Natural killer cell (primary cell): ENCODE measurements around the gene SF3B6. TPM values are rescaled to one million over a fixed set of nuclear protein-coding genes. Genes with fewer than 3 reads are reported as not detected.

Source experiments
- ATAC-seq, 3 donors: fragments of 150-1000 bp in 2 of 3; fragments of 200-7000 bp in 1 of 3; cut with Tn5 transposase; 1 replicate in 1 of 3; 2 replicates in 2 of 3; pipeline ENCODE4 v1.10.0; 2021; ENCODE audit warnings: mild to moderate bottlenecking in 2 of 3, moderate library complexity in 2 of 3
- DNase-seq, 2 donors: peaks; one replicate each; pipeline versions ENCODE4 v3.0.0 to v3.0.0-alpha.2; 2013 to 2021; ENCODE audit warnings: mixed read lengths in 1 of 2
- H3K27ac ChIP-seq: one replicate; pipeline ENCODE4 v1.5.1; 2013; ENCODE audit warnings: mild to moderate bottlenecking, low read length
- H3K27me3 ChIP-seq: one replicate; pipeline ENCODE4 v1.6.1; 2013; ENCODE audit warnings: low read length; ENCODE audit not compliant: control insufficient read depth, insufficient read depth
- H3K36me3 ChIP-seq: one replicate; pipeline ENCODE4 v1.6.1; 2013; ENCODE audit warnings: low read length; ENCODE audit not compliant: control insufficient read depth, insufficient read depth
- H3K4me1 ChIP-seq: one replicate; pipeline ENCODE4 v1.6.1; 2013; ENCODE audit warnings: low read length; ENCODE audit not compliant: control insufficient read depth, insufficient read depth
- H3K4me3 ChIP-seq: one replicate; pipeline ENCODE4 v1.5.1; 2013; ENCODE audit warnings: low read length
- H3K9me3 ChIP-seq: one replicate; pipeline ENCODE4 v1.6.1; 2013; ENCODE audit warnings: low read length; ENCODE audit not compliant: control insufficient read depth, insufficient read depth
- H3K27ac Mint-ChIP-seq, 2 donors: one replicate each; pipeline ENCODE4 v1.8.0; 2022; ENCODE audit warnings: mild to moderate bottlenecking in 2 of 2, mixed read lengths in 2 of 2, moderate library complexity in 1 of 2
- H3K27me3 Mint-ChIP-seq, 2 donors: one replicate each; pipeline ENCODE4 v1.8.0; 2022; ENCODE audit warnings: low read depth in 2 of 2, mixed read lengths in 2 of 2
- H3K36me3 Mint-ChIP-seq: one replicate; pipeline ENCODE4 v1.8.0; 2022; ENCODE audit warnings: mixed read lengths
- H3K4me1 Mint-ChIP-seq, 2 donors: one replicate each; pipeline ENCODE4 v1.8.0; 2022; ENCODE audit warnings: mixed read lengths in 2 of 2
- H3K4me3 Mint-ChIP-seq: one replicate; pipeline ENCODE4 v1.8.0; 2022; ENCODE audit warnings: mild to moderate bottlenecking, moderate library complexity, mixed read lengths
- H3K9me3 Mint-ChIP-seq, 2 donors: one replicate each; pipeline ENCODE4 v1.8.0; 2022; ENCODE audit warnings: mixed read lengths in 2 of 2
- CTCF ChIP-seq: fragments of 200-600 bp; IDR thresholded peaks from one replicate; pipeline ENCODE4 v1.8.0; 2022; ENCODE audit warnings: antibody characterized with exemption
- WGBS: methylation state at CpG from one replicate; pipeline ENCODE4 v1.1.7; 2013; ENCODE audit warnings: missing lambda C conversion rate; ENCODE audit not compliant: insufficient coverage; 5-methylcytosine and 5-hydroxymethylcytosine counted together
- intact Hi-C: fragments of 100-400 bp; cut with micrococcal nuclease; formaldehyde crosslinking; loops from one replicate; pipeline ENCODE4 v1.14.2; 2022
- total RNA-seq, 4 donors: library from RNA; stranded (reverse); fragments of 120-200 nt in 1 of 4; gene quantifications; one replicate each; pipeline versions ENCODE4 v1.2.3 to v1.2.4, GENCODE V29; 2013 to 2022

Gene SF3B6
- total RNA-seq, 3 donors from 2014 or later (not counting 1 experiment from before 2014, with no cell fraction given) = 57.2 to 65.1 (median 57.4) TPM

- H3K27me3 Mint-ChIP-seq = no peaks in the 10 kb centered on the region
- no peak for DNase-seq
- no peak overlapping the region for H3K4me3 Mint-ChIP-seq
- 97% methylated on average over 14 of the region's 14 CpGs for WGBS
- no peaks in the 10 kb centered on the region for H3K27me3 ChIP-seq
- H3K27ac Mint-ChIP-seq = no peak overlapping the region
- no peaks in the 10 kb centered on the region for H3K9me3 ChIP-seq
- intact Hi-C loops = no loop called here
- peaks cover 0 to 7% of the 10 kb centered on the region in 2 donors for H3K4me1 Mint-ChIP-seq
- H3K36me3 Mint-ChIP-seq = no peaks in the 10 kb centered on the region
- H3K4me1 ChIP-seq = no peaks in the 10 kb centered on the region
- TF ChIP-seq CTCF = no peak
- no peak overlapping the region for H3K27ac ChIP-seq
- no peaks in the 10 kb centered on the region for H3K9me3 Mint-ChIP-seq
- ATAC-seq = no peak
- H3K4me3 ChIP-seq = no peak overlapping the region
- H3K36me3 ChIP-seq = peaks cover 12% of the 10 kb centered on the region
Measured at GRCh38 chr2:24022324-24022974, 53.7 kb downstream of the SF3B6 start.

- 93% methylated on average over 19 of the region's 19 CpGs for WGBS
- no peaks in the 10 kb centered on the region for H3K9me3 Mint-ChIP-seq
- Histone ChIP-seq H3K4me1 (no peaks in the 10 kb centered on the region), H3K27ac (no peak overlapping the region), H3K4me3 (no peak overlapping the region), H3K27me3 (no peaks in the 10 kb centered on the region), H3K9me3 (no peaks in the 10 kb centered on the region), H3K36me3 (peaks cover 8% of the 10 kb centered on the region)
- DNase-seq = peak in 1 of 2 donors; percentile 35
- no peak for TF ChIP-seq CTCF
- intact Hi-C loops = no loop called here
- ATAC-seq = peak in 1 of 3 donors; percentile 33
- no peak overlapping the region for H3K4me3 Mint-ChIP-seq
- H3K36me3 Mint-ChIP-seq = no peaks in the 10 kb centered on the region
- H3K27ac Mint-ChIP-seq = no peak overlapping the region
- H3K4me1 Mint-ChIP-seq = peaks cover 0 to 7% of the 10 kb centered on the region in 2 donors
- H3K27me3 Mint-ChIP-seq = no peaks in the 10 kb centered on the region
Measured at GRCh38 chr2:24021122-24021998, 54.8 kb downstream of the SF3B6 start.

- ATAC-seq = no peak
- peaks cover 3% of the 10 kb centered on the region for H3K36me3 ChIP-seq
- H3K9me3 ChIP-seq = no peaks in the 10 kb centered on the region
- Mint-ChIP-seq H3K27me3 (no peaks in the 10 kb centered on the region), H3K4me1 (peaks cover 0 to 7% of the 10 kb centered on the region in 2 donors), H3K27ac (no peak overlapping the region), H3K4me3 (no peak overlapping the region), H3K9me3 (no peaks in the 10 kb centered on the region), H3K36me3 (no peaks in the 10 kb centered on the region)
- TF ChIP-seq CTCF = no peak
- no peaks in the 10 kb centered on the region for H3K27me3 ChIP-seq
- WGBS = 92% methylated on average over 4 of the region's 4 CpGs
- H3K4me1 ChIP-seq = no peaks in the 10 kb centered on the region
- no peak for DNase-seq
- intact Hi-C loops = no loop called here
- no peak overlapping the region for H3K27ac ChIP-seq
- H3K4me3 ChIP-seq = no peak overlapping the region
Measured at GRCh38 chr2:24020244-24020643, 55.9 kb downstream of the SF3B6 start.
